MCF 10A (cell line): Measurements from ENCODE around the gene MAD2L1BP. TPM values are rescaled to one million over a fixed set of nuclear protein-coding genes. Genes with fewer than 3 reads are reported as not detected.

Experiments
- BruUV-seq: library from RNA; stranded (reverse); fragments of 400-500 nt; replicated peaks from 2 replicates; lab custom pipeline; 2021; lab: Mats Ljungman, UMichigan
- CTCF ChIA-PET: fragments of 300-600 bp; sonication (Branson Sonifier 250); formaldehyde crosslinking; extraction: SDS; loops from one replicate; lab custom pipeline; 2021; ENCODE audit warnings: antibody characterized with exemption, inconsistent platforms; lab: Yijun Ruan, JAX
- POLR2A ChIA-PET: fragments of 300-600, 350-650 bp; sonication (Branson Sonifier 250); formaldehyde crosslinking; extraction: SDS; loops from one replicate; lab custom pipeline; 2020; ENCODE audit warnings: antibody characterized with exemption, inconsistent platforms; lab: Yijun Ruan, JAX
- DNase-seq: peaks from one replicate; pipeline ENCODE4 v3.0.0-alpha.2; 2018; ENCODE audit not compliant: unreplicated experiment
- H3K27ac Mint-ChIP-seq: one replicate; pipeline ENCODE4 v1.8.0; 2022; ENCODE audit warnings: mild to moderate bottlenecking, low read depth, mixed read lengths; ENCODE audit not compliant: unreplicated experiment
- H3K27me3 Mint-ChIP-seq: one replicate; pipeline ENCODE4 v1.8.0; 2022; ENCODE audit warnings: mixed read lengths; ENCODE audit not compliant: insufficient read depth, unreplicated experiment
- H3K36me3 Mint-ChIP-seq: one replicate; pipeline ENCODE4 v1.8.0; 2022; ENCODE audit warnings: mild to moderate bottlenecking, moderate library complexity, mixed read lengths; ENCODE audit not compliant: insufficient read depth, unreplicated experiment
- H3K4me1 Mint-ChIP-seq: one replicate; pipeline ENCODE4 v1.8.0; 2022; ENCODE audit warnings: mixed read lengths; ENCODE audit not compliant: insufficient read depth, unreplicated experiment
- H3K4me3 Mint-ChIP-seq: one replicate; pipeline ENCODE4 v1.8.0; 2022; ENCODE audit warnings: mild to moderate bottlenecking, moderate library complexity, mixed read lengths; ENCODE audit not compliant: unreplicated experiment
- H3K9me3 Mint-ChIP-seq: one replicate; pipeline ENCODE4 v1.8.0; 2022; ENCODE audit warnings: mixed read lengths; ENCODE audit not compliant: unreplicated experiment
- CTCF ChIP-seq: fragments of 200-600 bp; IDR thresholded peaks from one replicate; pipeline ENCODE4 v1.8.0; 2022; ENCODE audit warnings: antibody characterized with exemption, mild to moderate bottlenecking; ENCODE audit not compliant: unreplicated experiment
- intact Hi-C: fragments of 100-400 bp; cut with micrococcal nuclease; formaldehyde crosslinking; loops from 2 replicates; pipeline ENCODE4 v1.14.1; 2022
- total RNA-seq: library from RNA; stranded (reverse); gene quantifications from 2 replicates; pipeline ENCODE4 v1.2.3, GENCODE V29; 2022

MAD2L1BP gene
- total RNA-seq, 1 experiment from 2014 or later: 21.6 TPM

GRCh38 chr6:43669050-43669921 lies 33.6 kb downstream of the MAD2L1BP start:
- peak; percentile 48 for DNase-seq
- POLR2A ChIA-PET: interaction anchor here (0.7 to 10.0 kb wide), 9 partner anchors 11 to 386 kb away, joined by 3 to 80 read pairs (median 6); partner anchors contain the start of genes MRPS18A and VEGFA
- Mint-ChIP-seq H3K36me3 (peaks cover 47% of the 10 kb centered on the region), H3K27me3 (no peaks in the 10 kb centered on the region), H3K9me3 (no peaks in the 10 kb centered on the region), H3K27ac (no peak overlapping the region), H3K4me1 (peaks cover 25% of the 10 kb centered on the region), H3K4me3 (no peak overlapping the region)
- intact Hi-C loops: loop anchor here (5.0 kb wide), 2 partner anchors 33 to 37 kb away; no protein-coding TSS in a partner anchor
- CTCF ChIA-PET: interaction anchor here (0.6 to 5.9 kb wide), 11 partner anchors 8 to 834 kb away, joined by 3 to 58 read pairs (median 6); partner anchors contain the start of gene VEGFA
- no TSS peak for BruUV-seq
- no peak for TF ChIP-seq CTCF

- H3K4me1 Mint-ChIP-seq: peaks cover 25% of the 10 kb centered on the region
- ChIA-PET CTCF (interaction anchor here (0.6 to 5.9 kb wide), 9 partner anchors 9 to 835 kb away, joined by 3 to 58 read pairs (median 4); partner anchors contain the start of gene VEGFA), POLR2A (interaction anchor here (0.6 to 10.0 kb wide), 7 partner anchors 11 to 100 kb away, joined by 3 to 80 read pairs (median 6); partner anchors contain the start of genes MRPS18A and VEGFA)
- TF ChIP-seq CTCF: no peak
- BruUV-seq: no TSS peak
- intact Hi-C loops: loop anchor here (5.0 kb wide), 2 partner anchors 32 to 38 kb away; no protein-coding TSS in a partner anchor
- H3K36me3 Mint-ChIP-seq: peaks cover 41% of the 10 kb centered on the region
- H3K4me3 Mint-ChIP-seq: no peak overlapping the region
- H3K9me3 Mint-ChIP-seq: no peaks in the 10 kb centered on the region
- no peak overlapping the region for H3K27ac Mint-ChIP-seq
- no peak for DNase-seq
- no peaks in the 10 kb centered on the region for H3K27me3 Mint-ChIP-seq
Measured at GRCh38 chr6:43669922-43670622, 34.4 kb downstream of the MAD2L1BP start.

- Mint-ChIP-seq H3K27ac (no peak overlapping the region), H3K27me3 (no peaks in the 10 kb centered on the region), H3K4me1 (peaks cover 23% of the 10 kb centered on the region), H3K9me3 (no peaks in the 10 kb centered on the region), H3K4me3 (no peak overlapping the region), H3K36me3 (peaks cover 41% of the 10 kb centered on the region)
- no peak for DNase-seq
- intact Hi-C loops: no loop called here
- no peak for TF ChIP-seq CTCF
- BruUV-seq: no TSS peak
- POLR2A ChIA-PET: interaction anchor here (0.6 to 10.0 kb wide), 6 partner anchors 10 to 389 kb away, joined by 3 to 80 read pairs (median 5); partner anchors contain the start of gene MRPS18A
- CTCF ChIA-PET: interaction anchor here (0.6 to 5.9 kb wide), 7 partner anchors 8 to 586 kb away, joined by 3 to 58 read pairs (median 8); partner anchors contain the start of gene VEGFA
Measured at GRCh38 chr6:43670623-43670986, 35.0 kb downstream of the MAD2L1BP start.
